Loucy (cell line): ENCODE data around the gene EFTUD2.

Experiments used
- H2AFZ ChIP-seq: fragments of 200-600 bp; sonication (generic); 2 replicates; pipeline ENCODE4 v1.6.0; 2016; ENCODE audit warnings: antibody characterized with exemption, mild to moderate bottlenecking, low read length, moderate library complexity
- H3F3A ChIP-seq: fragments of 200-600 bp; 2 replicates; pipeline ENCODE4 v1.6.0; 2016; ENCODE audit warnings: antibody characterized with exemption, low read depth, mild to moderate bottlenecking
- H3K27me3 ChIP-seq: fragments of 200-600 bp; sonication (generic); 2 replicates; pipeline ENCODE4 v1.6.1; 2014; ENCODE audit warnings: low read length, mild to moderate bottlenecking; ENCODE audit not compliant: insufficient read depth, poor library complexity, severe bottlenecking
- H3K36me3 ChIP-seq: fragments of 200-600 bp; sonication (generic); 2 replicates; pipeline ENCODE4 v1.6.1; 2016; ENCODE audit warnings: low read length; ENCODE audit not compliant: insufficient read depth
- H3K4me1 ChIP-seq: fragments of 200-600 bp; sonication (generic); 2 replicates; pipeline ENCODE4 v1.5.1; 2014; ENCODE audit warnings: low read length, mild to moderate bottlenecking; ENCODE audit not compliant: insufficient read depth, poor library complexity, severe bottlenecking
- H3K4me2 ChIP-seq: fragments of 200-600 bp; sonication (generic); 2 replicates; pipeline ENCODE4 v1.6.0; 2014; ENCODE audit warnings: antibody characterized with exemption, low read length, low read depth, mild to moderate bottlenecking; ENCODE audit not compliant: poor library complexity, severe bottlenecking
- H3K4me3 ChIP-seq: fragments of 200-600 bp; sonication (generic); 2 replicates; pipeline ENCODE4 v1.5.1; 2014; ENCODE audit warnings: low read length, mild to moderate bottlenecking, mixed read lengths; ENCODE audit not compliant: poor library complexity, severe bottlenecking
- H3K79me2 ChIP-seq: fragments of 200-600 bp; sonication (generic); 2 replicates; pipeline ENCODE4 v1.6.1; 2014; ENCODE audit warnings: low read length; ENCODE audit not compliant: insufficient read depth
- H3K9ac ChIP-seq: fragments of 200-600 bp; sonication (generic); 2 replicates; pipeline ENCODE4 v1.6.0; 2014; ENCODE audit warnings: mild to moderate bottlenecking, low read depth, low read length, moderate library complexity; ENCODE audit not compliant: poor library complexity, severe bottlenecking
- H3K9me2 ChIP-seq: fragments of 200-600 bp; sonication (generic); replicated peaks from 2 replicates; pipeline ENCODE4 v1.6.1; 2016; ENCODE audit warnings: low read depth, low read length, mixed read lengths
- H3K9me3 ChIP-seq: fragments of 200-600 bp; sonication (generic); 2 replicates; pipeline ENCODE4 v1.6.1; 2014; ENCODE audit warnings: mild to moderate bottlenecking, antibody characterized with exemption, low read length, low read depth; ENCODE audit not compliant: insufficient read depth
- H4K20me1 ChIP-seq: fragments of 200-600 bp; sonication (generic); 2 replicates; pipeline ENCODE4 v1.6.0; 2014; ENCODE audit warnings: antibody characterized with exemption, low read length, mild to moderate bottlenecking; ENCODE audit not compliant: insufficient read depth, poor library complexity, severe bottlenecking
- CTCF ChIP-seq: fragments of 200-600 bp; sonication (generic); conservative IDR thresholded peaks from 2 replicates; pipeline ENCODE4 v1.5.1; 2014; ENCODE audit warnings: mild to moderate bottlenecking, antibody characterized with exemption, low read length
- EZH2phosphoT487 ChIP-seq: fragments of 200-600 bp; IDR thresholded peaks from 2 replicates; pipeline ENCODE4 v1.6.1; 2018; ENCODE audit warnings: antibody characterized with exemption, mild to moderate bottlenecking, moderate library complexity, borderline replicate concordance

The EFTUD2 gene

GRCh38 chr17:44889003-44889402 lies 10.2 kb downstream of the EFTUD2 start:
- no peak overlapping the region for H3K9ac ChIP-seq
- no peak overlapping the region for H3K4me3 ChIP-seq
- peaks cover 64% of the 10 kb centered on the region for H3K79me2 ChIP-seq
- no peaks in the 10 kb centered on the region for H3K27me3 ChIP-seq
- peaks cover 60% of the 10 kb centered on the region for H3K36me3 ChIP-seq
- H3K4me2 ChIP-seq = no peak overlapping the region
- TF ChIP-seq CTCF = no peak
- no peak for TF ChIP-seq EZH2phosphoT487
- H3K4me1 ChIP-seq = peaks cover 3% of the 10 kb centered on the region
- no peaks in the 10 kb centered on the region for H3F3A ChIP-seq
- no peak overlapping the region for H2AFZ ChIP-seq
- H4K20me1 ChIP-seq = peaks cover 30% of the 10 kb centered on the region
- H3K9me3 ChIP-seq = no peaks in the 10 kb centered on the region
- no peaks in the 10 kb centered on the region for H3K9me2 ChIP-seq

GRCh38 chr17:44887971-44888954 lies 11.0 kb downstream of the EFTUD2 start:
- Histone ChIP-seq H3K9me3 (no peaks in the 10 kb centered on the region), H2AFZ (no peak overlapping the region), H3K36me3 (peaks cover 65% of the 10 kb centered on the region), H3F3A (no peaks in the 10 kb centered on the region), H3K4me1 (peaks cover 3% of the 10 kb centered on the region), H3K27me3 (no peaks in the 10 kb centered on the region), H4K20me1 (peaks cover 30% of the 10 kb centered on the region), H3K4me3 (no peak overlapping the region), H3K9ac (no peak overlapping the region), H3K4me2 (peak overlapping the region; percentile 21), H3K9me2 (no peaks in the 10 kb centered on the region), H3K79me2 (peaks cover 60% of the 10 kb centered on the region)
- no peak for TF ChIP-seq EZH2phosphoT487
- no peak for TF ChIP-seq CTCF

- H4K20me1 ChIP-seq = peaks cover 30% of the 10 kb centered on the region
- no peaks in the 10 kb centered on the region for H3K9me3 ChIP-seq
- TF ChIP-seq EZH2phosphoT487 (no peak), CTCF (no peak)
- peaks cover 51% of the 10 kb centered on the region for H3K79me2 ChIP-seq
- no peaks in the 10 kb centered on the region for H3F3A ChIP-seq
- H3K27me3 ChIP-seq = no peaks in the 10 kb centered on the region
- peaks cover 66% of the 10 kb centered on the region for H3K36me3 ChIP-seq
- H3K4me2 ChIP-seq = no peak overlapping the region
- H3K4me1 ChIP-seq = peaks cover 3% of the 10 kb centered on the region
- H3K9ac ChIP-seq = no peak overlapping the region
- no peak overlapping the region for H2AFZ ChIP-seq
- H3K9me2 ChIP-seq = no peaks in the 10 kb centered on the region
- H3K4me3 ChIP-seq = no peak overlapping the region
Observed at GRCh38 chr17:44887016-44887415, 12.2 kb downstream of the EFTUD2 start.
